ENCODE data around the gene TTC3.
A peak's percentile ranks its signal among the peaks of the same experiment; 100 is the strongest.

TTC3 gene

GRCh38 chr21:37062593-37062935, 10.5 kb upstream of the TTC3 start:
- DNase-seq (ENCODE audit: low read depth), result no peak

- DNase-seq (ENCODE audit: low read depth), result no peak
Observed at GRCh38 chr21:37063433-37063832, 9.6 kb upstream of the TTC3 start.

GRCh38 chr21:37064841-37065240, 8.2 kb upstream of the TTC3 start:
- DNase-seq (ENCODE audit: low read depth), result no peak

- DNase-seq (ENCODE audit: low read depth), result no peak
Observed at GRCh38 chr21:37065561-37066177, 7.4 kb upstream of the TTC3 start.

- DNase-seq (ENCODE audit: low read depth), result peak; percentile 94
Observed at GRCh38 chr21:37071561-37072273, 1.3 kb upstream of the TTC3 start.

DNA sequence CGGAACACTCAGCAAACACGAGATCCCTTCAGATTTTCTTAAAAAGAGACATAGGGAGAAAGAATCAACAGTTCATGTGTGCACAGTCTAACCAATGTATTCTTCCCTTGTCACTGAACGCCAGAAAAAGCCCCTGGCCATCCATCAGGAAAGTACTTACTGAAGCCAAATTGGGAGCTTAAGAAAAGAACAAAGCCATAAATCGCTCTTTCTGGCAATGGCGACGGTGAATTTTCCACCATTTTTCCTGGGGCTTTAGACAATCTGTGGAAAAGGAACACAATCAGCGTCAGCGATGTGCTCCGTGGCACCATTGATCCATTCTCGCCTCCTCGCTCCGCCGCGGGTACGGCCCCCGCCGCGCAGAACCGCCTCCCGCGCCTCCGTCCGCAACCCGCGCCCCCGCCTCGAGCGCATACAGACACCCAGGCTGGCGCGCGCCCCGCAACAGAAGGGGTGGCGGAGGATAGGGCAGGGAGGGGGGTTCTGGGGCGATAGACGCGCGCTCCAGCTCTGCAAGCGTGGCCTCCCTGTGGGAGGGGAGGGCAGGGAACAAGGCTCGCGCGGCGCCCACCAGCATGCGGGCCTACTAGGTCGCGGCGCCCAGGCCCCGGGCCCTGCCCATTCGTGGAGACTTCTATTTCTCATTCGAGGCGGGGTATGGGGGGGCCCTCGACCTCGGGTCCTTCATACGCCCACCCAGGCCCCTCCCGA, 623 bp upstream of the TTC3 start:
- peak; percentile 90 for DNase-seq (ENCODE audit: low read depth)

GRCh38 chr21:37073417-37074196, 553 bp downstream of the TTC3 start:
- DNase-seq (ENCODE audit: low read depth), result peak; percentile 43

- DNase-seq (ENCODE audit: low read depth), result no peak
Observed at GRCh38 chr21:37074197-37074510, 1.1 kb downstream of the TTC3 start.

- no peak for DNase-seq (ENCODE audit: low read depth)
Observed at GRCh38 chr21:37074546-37074945, 1.5 kb downstream of the TTC3 start.

- DNase-seq (ENCODE audit: low read depth), result no peak
Observed at GRCh38 chr21:37075214-37075770, 2.2 kb downstream of the TTC3 start.

- DNase-seq (ENCODE audit: low read depth), result no peak
Observed at GRCh38 chr21:37076087-37076850, 3.2 kb downstream of the TTC3 start.

- no peak for DNase-seq (ENCODE audit: low read depth)
Observed at GRCh38 chr21:37077403-37077802, 4.3 kb downstream of the TTC3 start.

GRCh38 chr21:37079211-37079824, 6.3 kb downstream of the TTC3 start:
- DNase-seq (ENCODE audit: low read depth), result no peak

GRCh38 chr21:37082375-37082774, 9.3 kb downstream of the TTC3 start:
- DNase-seq (ENCODE audit: low read depth), result no peak

- no peak for DNase-seq (ENCODE audit: low read depth)
Observed at GRCh38 chr21:37082856-37083528, 9.9 kb downstream of the TTC3 start.

- DNase-seq (ENCODE audit: low read depth), result no peak
Observed at GRCh38 chr21:37085726-37086125, 12.7 kb downstream of the TTC3 start.

- peak; percentile 72 for DNase-seq (ENCODE audit: low read depth)
Observed at GRCh38 chr21:37087188-37087587, 14.1 kb downstream of the TTC3 start.

- DNase-seq (ENCODE audit: low read depth), result peak; percentile 93
Observed at GRCh38 chr21:37088186-37088735, 15.2 kb downstream of the TTC3 start.

- no peak for DNase-seq (ENCODE audit: low read depth)
Observed at GRCh38 chr21:37093977-37094376, 20.9 kb downstream of the TTC3 start.

DNA sequence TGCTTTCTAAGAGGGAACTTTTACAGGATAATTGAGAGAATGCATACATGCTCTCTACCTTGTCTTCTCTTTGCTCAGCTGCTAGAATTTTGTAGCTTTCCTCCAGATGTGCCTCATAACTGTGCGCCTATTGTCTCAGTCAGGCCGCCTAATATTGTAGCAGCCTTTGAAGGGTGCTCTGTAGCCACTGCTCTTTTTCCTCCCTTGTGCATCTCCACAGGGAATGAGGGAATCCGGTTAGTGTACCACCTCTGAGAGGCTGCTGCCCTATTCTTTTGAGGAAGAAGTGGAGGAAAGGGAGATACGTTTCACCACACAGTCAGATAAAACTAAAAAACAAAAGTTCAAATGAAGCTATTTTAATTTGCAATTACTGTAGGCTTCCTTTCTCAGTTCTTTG, 22.8 kb downstream of the TTC3 start:
- no peak for DNase-seq (ENCODE audit: low read depth)
